Esophagus squamous epithelium (tissue), 4 donors: Measurements from ENCODE around the gene MYOZ2.

Experiments
- POLR2A ChIP-seq, 4 donors: fragments of 450-650 bp; IDR thresholded peaks; one replicate each; pipeline ENCODE4 v1.6.1; 2017; ENCODE audit warnings: antibody characterized with exemption in 4 of 4, mild to moderate bottlenecking in 4 of 4, moderate library complexity in 3 of 4
- TF ChIP-seq, protein P1 (sequence below), 6 experiments: fragments of 450-650 bp in 4 of 6; fragments of 200-600 bp in 2 of 6; sonication (generic) in 2 of 6; IDR thresholded peaks; one replicate each; pipeline ENCODE4 v1.5.1; 2016 to 2019; ENCODE audit warnings: antibody characterized with exemption in 6 of 6, mild to moderate bottlenecking in 4 of 6, moderate library complexity in 4 of 6

DNA sequence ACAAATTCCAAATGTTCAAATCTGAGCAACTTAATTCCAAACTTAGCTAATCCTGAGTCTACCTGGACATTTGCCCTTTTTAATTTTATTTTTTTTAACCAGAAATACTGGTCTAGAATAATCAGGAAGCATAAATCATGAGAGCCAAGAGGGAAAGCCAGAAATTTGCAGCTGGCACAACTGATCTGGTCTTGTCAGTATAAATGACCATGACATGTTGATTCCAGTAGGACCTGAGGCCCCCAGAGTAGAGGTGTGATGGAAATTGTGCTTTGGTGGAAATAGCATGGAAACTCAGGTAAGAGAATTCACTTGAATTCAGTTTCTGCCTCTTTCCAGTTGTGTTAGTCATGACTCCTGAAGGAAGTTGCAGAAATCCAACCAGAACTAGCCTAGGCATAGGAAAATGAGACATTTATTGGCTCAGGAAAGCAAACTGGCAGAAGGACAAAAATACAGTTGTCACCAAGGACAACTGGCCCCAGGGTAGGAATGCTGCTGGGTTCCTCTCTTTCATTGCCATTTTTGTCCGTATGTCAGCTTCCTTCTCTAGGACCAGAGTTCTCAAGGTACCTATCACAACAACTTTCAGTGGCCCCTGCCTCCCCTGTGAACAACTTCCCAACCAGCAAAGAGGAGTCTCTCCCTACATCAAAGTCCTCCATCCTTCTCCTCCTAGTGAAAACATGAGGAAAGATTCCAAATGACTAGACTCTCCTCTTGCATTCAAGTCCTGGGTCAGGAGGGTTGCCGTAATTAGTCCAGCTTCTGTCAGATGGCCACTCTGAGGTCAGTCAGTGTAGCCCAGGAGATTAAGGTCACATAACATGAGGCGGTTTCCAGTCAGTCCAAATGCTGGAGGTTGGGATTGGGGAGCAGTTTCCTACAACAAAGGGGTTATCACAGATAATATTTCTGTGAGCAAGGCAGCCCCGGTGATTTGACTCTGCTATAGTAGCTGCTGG, 29.3 kb upstream of the MYOZ2 start:
- TF ChIP-seq, protein P1, sequence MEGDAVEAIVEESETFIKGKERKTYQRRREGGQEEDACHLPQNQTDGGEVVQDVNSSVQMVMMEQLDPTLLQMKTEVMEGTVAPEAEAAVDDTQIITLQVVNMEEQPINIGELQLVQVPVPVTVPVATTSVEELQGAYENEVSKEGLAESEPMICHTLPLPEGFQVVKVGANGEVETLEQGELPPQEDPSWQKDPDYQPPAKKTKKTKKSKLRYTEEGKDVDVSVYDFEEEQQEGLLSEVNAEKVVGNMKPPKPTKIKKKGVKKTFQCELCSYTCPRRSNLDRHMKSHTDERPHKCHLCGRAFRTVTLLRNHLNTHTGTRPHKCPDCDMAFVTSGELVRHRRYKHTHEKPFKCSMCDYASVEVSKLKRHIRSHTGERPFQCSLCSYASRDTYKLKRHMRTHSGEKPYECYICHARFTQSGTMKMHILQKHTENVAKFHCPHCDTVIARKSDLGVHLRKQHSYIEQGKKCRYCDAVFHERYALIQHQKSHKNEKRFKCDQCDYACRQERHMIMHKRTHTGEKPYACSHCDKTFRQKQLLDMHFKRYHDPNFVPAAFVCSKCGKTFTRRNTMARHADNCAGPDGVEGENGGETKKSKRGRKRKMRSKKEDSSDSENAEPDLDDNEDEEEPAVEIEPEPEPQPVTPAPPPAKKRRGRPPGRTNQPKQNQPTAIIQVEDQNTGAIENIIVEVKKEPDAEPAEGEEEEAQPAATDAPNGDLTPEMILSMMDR (IDR thresholded peaks at IDR 0.05): no peak
- no peak for TF ChIP-seq POLR2A (IDR thresholded peaks at IDR 0.05)
